ENCODE data around the gene DCLK1. TPM values are rescaled to one million over a fixed set of nuclear protein-coding genes. Genes with fewer than 3 reads are reported as not detected.
A peak's percentile ranks its signal among the peaks of the same experiment; 100 is the strongest.

The DCLK1 gene
- total RNA-seq, 1 donor from 2014 or later = 8.5 TPM

DNA sequence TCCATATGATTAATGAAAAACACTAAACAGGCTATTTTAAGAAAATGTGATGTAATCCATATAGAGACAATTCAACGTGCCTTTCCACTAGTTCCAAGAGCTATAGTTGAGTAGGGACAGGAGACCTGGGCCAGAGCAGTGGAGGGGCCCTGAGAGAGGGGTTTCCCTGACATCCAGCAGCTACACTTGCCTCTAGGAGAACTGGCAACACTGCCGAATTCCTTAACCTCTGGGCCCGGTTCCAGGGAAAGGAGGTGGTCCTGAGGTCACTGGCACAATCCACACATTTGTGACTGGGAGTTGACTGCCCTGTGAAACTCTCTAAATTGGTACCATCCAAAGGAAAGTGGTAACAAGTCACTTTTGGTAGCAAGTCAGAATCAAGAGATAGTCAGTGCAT, 264.4 kb downstream of the DCLK1 start:
- peak in 1 of 2 donors; percentile 45 for DNase-seq (ENCODE audit: low read depth in 2 of 2)

DNA sequence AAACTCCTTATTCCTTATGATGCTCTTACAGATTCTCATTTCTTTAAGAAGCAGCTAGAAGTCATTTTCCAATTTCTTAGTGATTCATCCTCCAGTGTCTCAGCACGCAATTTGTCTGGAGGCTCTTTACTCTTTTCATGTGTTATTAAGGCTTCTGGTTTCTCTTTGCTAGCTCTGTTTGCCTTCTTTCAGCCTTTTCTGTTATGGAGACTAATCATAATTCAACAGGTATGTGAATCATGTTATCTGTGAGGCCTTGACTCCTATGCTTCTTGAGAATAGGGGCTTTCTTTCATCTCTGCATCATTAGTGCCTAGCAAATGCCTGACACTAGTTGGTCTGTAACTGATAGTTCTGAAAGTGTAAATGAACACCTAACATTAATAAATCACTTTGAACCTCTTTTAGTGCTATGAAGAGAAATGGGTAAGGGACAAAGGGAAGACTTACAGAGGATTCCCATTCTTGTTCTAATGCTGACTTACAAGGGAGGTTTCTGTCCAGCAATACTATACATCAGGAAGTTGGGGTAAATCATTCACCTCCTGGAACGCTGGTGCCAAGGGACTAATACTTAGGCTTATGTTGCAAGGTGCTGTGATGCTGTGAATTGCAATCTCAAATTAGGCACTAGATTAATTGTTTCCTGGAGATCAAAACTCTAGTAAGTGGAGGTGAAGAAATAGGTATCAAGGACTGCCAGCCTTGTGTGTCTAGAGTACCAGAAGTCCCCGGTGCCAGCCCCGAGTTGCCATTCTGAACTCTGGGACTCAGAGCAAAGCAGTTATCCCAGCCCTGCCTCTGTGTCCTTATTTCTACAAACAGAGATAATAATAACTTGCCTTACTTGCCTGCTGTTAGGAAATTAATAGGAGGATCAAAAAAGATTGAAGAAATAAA, 265.6 kb downstream of the DCLK1 start:
- DNase-seq (ENCODE audit: low read depth in 2 of 2) = no peak

DNA sequence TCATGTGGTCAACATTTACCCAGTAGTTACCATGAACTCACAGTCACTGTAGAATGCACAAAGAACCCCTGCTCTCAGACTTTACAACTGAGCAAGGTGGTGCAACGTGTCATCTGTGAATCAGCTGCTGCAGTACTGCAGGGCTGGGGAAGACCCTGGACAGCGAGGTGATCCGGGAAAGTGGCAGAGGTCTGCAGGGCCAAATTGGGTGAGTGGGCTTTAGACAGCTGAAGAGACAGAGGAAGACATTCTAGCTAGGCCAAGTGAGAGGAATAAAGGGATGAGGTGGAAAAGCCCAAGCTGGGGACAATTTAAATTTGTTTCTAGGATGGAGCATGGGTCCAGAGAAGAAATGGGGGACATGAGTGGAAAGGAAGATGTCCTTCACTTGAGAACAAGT, 270.5 kb downstream of the DCLK1 start:
- no peak for DNase-seq (ENCODE audit: low read depth in 2 of 2)

DNA sequence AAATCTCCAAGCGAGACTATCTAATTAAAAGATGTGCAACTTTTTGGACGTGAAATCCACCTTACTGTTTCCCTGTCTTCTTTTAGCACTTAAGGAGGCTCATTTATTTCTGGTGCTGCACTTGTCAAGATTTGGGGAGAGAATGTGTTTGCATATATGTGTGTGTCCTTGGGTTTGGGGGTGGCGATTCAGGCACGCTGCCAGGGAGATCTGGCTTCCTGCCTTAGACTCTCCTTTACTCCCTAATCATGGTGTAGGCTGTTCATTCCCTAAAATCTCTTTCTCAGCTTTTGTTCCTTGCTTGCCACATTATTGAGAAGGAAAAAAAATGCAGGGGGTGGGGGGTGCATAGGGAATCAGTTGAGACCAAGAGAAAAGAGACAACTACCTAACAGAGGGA, 271.2 kb downstream of the DCLK1 start:
- DNase-seq (ENCODE audit: low read depth in 2 of 2) = no peak

DNA sequence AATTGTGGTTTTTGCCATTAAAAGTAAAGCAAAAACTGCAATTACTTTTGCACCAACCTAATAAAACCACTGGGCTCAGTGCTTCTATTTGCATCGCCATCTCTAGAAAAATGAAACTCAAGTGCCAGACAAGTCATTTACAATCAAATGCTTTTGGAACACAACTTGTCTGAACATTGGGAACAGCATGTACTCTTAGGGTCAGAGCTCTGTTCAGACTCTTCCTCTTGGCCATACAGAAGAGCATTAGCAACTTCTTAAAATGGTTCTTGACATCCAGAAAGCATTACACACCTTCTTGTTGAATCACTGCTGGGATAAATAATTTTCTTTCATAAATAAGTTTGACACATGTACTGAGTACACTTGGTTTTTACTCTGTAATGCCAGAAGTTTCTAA, 272.5 kb downstream of the DCLK1 start:
- no peak for DNase-seq (ENCODE audit: low read depth in 2 of 2)

DNA sequence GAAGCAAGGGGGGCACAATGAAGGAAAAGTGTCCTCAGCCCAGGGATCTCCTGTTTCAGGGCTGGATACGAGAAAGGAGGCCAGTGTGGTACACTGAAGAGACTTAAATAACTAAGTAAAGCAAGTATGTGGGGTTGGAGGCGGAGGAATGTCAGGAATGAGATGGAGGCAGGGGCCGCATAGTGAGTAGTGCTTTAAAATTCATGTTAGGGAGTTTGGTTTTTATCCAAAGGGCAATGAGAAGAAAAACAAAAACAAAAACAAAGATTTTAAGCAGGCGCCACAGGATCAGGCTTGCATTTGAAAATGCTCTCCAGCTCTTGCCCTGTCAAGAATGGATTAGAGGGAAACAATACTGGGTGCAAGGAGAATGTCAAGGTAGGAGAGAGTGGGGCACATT, 273.4 kb downstream of the DCLK1 start:
- DNase-seq (ENCODE audit: low read depth in 2 of 2) = no peak

DNA sequence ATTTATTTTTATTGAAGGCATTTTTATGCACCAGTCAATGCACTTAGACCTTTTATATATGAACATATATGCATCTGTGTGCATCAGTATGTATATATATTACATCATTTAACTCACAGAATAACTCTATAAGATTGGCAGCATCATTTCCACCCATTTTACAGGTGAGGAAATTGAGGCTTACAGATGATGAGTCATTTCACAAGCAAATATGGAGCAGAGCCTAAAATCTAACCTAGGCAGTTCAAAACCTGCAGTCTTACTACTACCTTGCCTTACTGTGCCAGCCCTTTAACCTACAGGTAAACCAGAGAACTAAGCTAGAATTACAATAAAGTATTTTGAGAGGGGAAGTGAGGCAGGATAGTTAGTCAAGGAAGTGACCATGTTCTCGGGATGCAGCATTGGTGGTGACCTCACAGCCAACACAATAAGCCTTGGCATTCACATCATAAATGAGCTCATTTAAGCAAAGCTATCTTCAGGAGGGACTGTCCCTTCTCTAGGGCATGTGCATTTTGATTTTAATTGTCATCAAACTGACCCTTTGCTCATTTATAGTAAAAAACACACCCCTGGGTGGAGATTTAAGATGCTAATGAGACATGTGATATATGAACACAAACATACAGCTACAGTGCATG, 274.3 kb downstream of the DCLK1 start:
- peak; percentile 26 to 57 for DNase-seq (ENCODE audit: low read depth in 2 of 2)

DNA sequence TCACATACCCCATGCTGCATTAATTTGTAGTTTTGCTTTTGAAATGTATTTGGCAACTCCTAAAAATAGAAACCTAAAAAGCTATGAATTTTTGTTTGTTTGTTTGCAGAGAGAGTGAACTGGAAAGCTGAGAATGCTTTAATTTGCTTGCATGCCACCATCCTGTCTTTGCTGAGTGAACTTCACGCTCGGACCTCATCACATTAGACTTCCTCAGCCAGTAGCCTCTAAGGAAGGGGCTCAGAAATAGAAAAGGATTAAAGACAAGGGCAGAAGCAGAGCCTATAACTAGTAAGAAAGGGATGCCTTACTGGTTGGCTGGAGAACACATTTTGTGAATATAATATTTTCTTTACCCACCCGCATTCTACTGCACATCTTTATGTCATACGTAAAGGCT, 275.1 kb downstream of the DCLK1 start:
- DNase-seq (ENCODE audit: low read depth in 2 of 2) = no peak

DNA sequence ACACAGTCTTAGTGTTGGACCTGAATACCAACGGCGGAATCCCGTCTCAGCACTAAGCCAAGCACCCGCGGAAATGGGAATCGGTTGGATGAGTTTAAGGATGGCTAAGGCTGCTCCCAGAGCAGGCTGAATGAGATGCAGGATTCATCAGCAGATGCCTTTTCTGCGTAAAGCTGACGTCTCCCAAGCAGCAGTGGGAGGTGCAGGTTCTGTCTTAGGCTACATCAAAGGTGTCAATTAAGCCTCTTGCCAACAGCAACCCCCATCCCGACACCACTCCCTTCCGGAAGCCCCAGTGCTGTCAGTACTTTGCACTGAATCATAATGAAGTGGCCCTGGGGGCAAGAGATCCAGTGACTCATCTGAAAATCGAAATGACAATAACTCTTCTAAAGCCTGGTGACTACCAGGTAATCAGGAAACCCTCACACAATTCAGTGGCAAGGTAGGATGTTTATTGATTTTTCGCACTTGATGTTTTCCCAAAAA, 275.6 kb downstream of the DCLK1 start:
- DNase-seq (ENCODE audit: low read depth in 2 of 2) = peak; percentile 50 to 66

DNA sequence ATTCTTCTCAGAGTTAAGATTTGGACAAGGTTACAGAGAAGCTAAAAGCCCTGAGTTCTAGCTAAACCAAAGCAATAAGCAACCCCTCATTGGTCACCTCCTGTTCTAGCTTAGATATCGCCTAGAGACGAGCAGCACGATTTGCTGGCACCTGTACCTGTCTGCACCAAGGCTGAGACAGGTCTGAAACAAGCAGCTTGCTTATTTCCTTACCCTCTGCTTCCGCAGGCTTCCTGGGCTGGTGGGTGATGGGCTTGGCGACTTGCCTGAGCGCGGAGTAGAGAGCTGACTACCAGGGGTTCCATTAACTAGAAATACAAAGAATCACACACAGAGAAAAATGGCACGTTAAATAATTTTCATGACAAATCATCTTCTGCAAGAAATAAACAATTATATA, 276.9 kb downstream of the DCLK1 start:
- no peak for DNase-seq (ENCODE audit: low read depth in 2 of 2)

DNA sequence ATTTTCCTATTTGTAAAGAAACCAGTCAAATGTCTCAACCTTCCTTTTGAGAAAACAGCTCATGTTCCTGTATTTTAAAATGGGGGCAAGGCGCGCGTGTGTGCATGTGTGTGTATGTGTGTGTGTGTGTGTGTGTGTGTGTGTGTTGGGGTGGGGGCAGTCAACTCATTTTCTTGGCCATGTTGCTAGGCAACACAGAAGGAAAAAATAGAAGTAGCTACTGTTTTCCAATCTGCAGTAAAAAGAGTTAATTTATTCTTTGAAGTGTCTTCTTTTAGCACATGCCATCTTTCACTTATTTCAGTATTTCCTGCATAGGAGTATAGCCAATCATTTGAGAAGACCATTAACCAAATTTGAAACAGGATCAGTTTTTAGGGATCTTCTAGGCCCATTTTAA, 279.3 kb downstream of the DCLK1 start:
- DNase-seq (ENCODE audit: low read depth in 2 of 2) = no peak

DNA sequence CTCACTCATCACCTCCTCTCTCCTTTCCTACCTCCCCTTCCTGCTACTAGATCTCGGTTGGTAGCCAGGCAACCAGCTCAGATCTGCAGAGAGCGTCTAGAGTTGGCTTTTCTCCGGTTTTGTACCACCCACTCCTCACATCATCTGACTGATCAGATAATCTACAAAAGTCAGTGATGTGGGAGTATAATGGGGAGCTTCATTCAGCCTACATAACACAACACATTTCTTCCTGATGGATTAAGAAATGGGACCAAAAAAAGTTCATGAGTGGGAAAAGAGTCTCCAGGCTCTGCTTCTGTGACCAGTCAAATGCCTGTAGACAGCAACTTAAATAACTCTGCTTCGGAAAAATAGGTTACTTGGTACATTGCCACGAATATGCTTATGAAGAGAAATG, 279.8 kb downstream of the DCLK1 start:
- DNase-seq (ENCODE audit: low read depth in 2 of 2) = no peak

DNA sequence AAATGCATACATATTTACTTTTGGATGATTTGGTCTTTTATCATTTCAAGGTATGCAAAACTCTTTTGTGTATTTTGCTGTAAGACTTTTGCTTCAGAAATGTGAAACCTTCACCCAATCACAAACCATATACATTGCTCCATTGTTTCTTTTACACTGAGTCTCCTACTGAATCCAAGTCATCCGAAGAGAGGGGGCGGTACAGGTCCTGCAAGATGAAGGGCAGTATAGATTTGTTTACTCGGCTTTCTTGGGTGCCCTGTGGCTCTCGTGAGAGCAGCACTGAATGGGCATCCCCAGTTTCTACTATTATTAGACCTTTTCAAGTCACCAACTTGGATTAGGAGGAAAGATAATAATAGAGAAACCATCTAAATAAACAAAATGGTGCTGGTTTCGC, 280.6 kb downstream of the DCLK1 start:
- DNase-seq (ENCODE audit: low read depth in 2 of 2) = no peak

DNA sequence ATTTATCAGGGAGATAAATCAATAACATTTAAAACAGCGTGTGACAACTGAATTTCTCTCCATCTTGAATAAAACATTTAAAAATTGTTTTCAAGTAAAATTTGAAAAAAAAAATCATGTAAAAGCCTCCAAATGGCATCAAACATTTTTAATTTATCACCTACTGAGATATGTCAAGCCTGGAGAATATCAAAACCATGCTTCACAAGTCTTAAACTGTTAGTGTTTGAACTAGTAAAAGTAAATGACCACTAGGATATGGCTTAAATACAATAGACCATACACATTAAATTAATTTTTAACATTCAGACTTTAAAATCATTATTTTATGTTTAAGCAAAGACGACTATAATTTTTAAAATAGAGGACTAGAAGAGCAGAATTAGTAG, 281.9 kb downstream of the DCLK1 start:
- no peak for DNase-seq (ENCODE audit: low read depth in 2 of 2)

DNA sequence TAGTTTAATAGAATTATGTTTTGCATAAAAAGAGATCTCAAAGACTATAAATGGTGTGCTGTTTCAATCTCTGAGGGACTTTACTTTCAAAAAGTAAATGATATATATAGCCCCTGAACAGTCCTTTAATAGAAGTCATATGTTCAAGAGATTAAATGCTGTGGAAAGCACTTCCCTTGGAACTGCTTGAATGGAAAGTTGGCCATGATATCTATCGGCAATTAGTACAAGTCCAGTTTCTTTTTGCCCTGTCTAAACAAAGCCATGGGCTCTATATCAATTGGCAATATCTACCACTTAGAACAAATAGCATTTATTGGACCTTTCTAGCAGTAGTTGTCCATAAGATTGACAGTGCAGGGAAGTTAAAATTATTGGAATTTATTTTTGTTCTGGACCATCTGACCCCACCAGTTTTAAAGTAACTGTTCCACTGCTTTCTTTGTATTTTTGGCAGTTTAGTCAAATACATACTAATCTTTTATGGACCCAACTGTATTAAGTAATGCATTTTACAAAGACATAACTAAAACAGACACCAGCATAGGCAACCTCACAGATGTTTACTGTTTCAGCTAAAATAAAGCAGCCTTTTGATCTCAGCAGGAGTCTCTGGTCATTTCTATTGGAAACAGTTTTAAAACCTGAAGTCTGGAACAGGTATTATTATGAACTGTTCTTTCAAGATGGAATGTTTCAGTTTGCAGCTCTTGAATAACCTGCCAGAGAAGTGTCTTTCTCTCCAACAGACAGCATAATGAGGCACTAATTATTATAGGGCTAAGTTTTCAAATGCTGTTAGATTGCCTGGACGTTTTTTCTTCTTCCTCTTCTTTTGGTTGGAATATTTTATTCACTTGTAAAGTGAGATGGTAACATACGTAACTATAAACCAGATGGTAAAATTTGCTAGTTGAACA, 282.6 kb downstream of the DCLK1 start:
- DNase-seq (ENCODE audit: low read depth in 2 of 2) = peak in 1 of 2 donors; percentile 86

DNA sequence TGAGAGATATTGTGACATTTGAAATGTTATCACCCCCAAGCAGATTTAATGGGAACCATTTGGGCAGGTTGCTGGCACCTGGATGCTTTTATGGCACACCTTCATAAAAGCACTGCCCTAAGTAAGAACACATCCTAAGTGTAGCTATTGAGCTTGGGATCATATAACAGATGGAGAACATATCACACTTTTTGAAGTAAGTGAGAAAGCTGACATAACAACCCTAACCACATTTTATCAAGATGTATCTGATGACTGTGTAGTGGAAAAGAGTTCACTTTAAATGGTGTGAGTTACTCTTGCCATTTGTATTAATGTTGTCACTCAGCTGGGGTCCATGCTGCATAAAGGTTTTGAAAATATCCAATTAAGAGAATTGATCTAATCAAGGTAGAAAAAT, 287.9 kb downstream of the DCLK1 start:
- DNase-seq (ENCODE audit: low read depth in 2 of 2) = no peak

DNA sequence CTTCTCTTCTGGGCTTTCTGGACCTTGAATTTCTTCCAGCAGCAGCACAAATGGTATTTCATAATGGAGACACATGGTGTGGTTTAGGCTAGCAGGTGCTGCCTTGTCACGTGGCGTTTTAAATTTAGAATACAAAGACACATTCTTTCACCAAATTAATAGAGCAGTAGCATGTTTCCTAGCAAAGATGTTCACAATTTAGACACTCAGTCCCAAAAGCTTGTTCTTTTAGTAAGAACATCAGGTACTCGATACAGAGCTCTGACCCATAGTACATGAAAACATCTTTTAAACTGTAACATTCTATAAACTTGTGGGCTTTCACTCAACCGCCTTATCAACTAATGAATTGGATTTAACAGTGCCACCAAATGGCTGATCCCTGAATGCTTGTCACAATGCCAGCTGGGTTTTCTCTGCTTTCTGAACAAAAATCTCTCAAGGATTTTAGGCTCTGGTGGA, 290.1 kb downstream of the DCLK1 start:
- DNase-seq (ENCODE audit: low read depth in 2 of 2) = peak in 1 of 2 donors; percentile 31

DNA sequence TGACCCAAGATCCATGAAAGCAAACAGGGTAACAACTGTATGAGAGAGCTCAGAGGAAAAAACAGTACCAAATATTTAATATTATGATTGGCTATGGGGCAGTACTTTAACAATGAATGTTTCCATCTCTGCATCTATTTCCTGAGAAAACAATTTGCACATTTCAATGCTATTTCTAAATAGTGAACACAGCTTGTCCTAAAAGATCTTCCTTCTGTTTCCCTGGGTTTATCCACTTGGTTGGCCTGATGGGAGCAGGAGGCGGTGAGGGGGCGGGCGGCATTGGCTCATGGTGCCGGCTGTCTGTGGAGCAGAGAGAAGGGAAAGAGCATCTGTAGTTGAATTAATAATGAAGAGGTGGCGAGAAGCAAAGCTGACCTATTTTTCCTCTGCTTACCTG, 291.4 kb downstream of the DCLK1 start:
- DNase-seq (ENCODE audit: low read depth in 2 of 2) = peak in 1 of 2 donors; percentile 81

DNA sequence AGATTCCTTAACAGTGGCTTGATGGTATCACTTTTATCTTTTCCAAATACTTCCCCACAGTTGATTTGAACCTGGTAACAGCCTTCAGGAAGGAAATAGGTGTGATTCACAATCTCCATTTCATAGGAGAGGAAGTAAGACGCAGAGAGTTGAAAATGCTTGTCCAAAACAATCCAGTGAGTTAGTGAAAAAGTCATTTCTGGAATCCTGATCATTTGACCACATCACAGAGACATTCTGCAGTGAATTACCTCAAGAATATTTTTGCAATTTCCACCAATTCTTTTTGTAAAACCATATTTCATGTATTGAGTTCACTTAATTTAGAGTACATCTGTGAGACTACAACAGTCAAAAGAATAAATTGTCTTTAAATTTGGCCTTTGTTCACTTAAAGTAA, 292.8 kb downstream of the DCLK1 start:
- peak; percentile 94 to 95 for DNase-seq (ENCODE audit: low read depth in 2 of 2)

DNA sequence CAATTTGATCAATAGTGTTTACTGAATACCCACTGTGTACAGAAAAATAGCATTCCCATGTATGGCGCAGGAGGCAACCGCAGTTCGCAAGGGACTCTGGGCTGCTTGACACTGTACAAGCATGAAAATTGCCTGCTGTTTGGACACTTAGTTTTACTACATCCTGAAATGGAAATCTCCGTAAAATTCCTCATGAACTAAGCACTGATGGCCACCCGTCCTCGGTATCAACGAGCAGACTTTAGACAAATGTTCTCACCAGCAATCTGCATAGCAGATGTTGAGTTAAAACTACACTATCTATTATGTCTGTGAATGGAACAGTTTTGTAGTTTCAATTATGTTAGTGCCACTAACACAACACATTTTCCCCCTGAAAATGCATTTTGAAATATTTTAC, 294.7 kb downstream of the DCLK1 start:
- DNase-seq (ENCODE audit: low read depth in 2 of 2) = no peak

DNA sequence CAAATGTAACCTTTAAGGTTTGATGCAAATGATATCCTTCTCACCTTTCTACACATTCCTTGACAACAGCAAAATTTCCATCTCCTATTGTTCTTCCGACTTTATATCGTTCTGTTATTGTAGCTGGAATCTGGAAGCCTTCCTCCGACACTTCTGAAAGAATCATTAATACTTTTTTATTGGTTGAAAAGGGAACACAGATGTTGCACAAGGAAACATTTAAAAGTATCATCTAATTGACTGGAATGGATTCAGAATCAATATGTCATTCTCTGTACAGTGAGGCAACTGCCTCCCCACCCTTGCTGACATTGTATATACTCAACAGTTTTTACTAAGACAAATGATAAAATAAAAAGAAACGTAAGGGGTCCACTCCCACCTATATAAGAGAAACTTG, 295.2 kb downstream of the DCLK1 start:
- no peak for DNase-seq (ENCODE audit: low read depth in 2 of 2)

Data from lung microvascular endothelial cell (primary cell).